PC-9 (cell line): ENCODE measurements around the gene TMTC2. TPM values are rescaled to one million over a fixed set of nuclear protein-coding genes. Genes with fewer than 3 reads are reported as not detected.

Source experiments
- BruUV-seq: library from RNA; stranded (reverse); fragments of 400-500 nt; replicated peaks from 2 replicates; lab custom pipeline; 2021; lab: Mats Ljungman, UMichigan
- CTCF ChIA-PET: fragments of 300-600 bp; sonication (Branson Sonifier 250); formaldehyde crosslinking; loops from one replicate; lab custom pipeline; 2022; ENCODE audit warnings: antibody characterized with exemption; lab: Charles Lee
- POLR2A ChIA-PET: fragments of 300-600 bp; sonication (Branson Sonifier 250); formaldehyde crosslinking; loops from one replicate; lab custom pipeline; 2022; ENCODE audit warnings: antibody characterized with exemption; ENCODE audit not compliant: unreplicated experiment; lab: Charles Lee
- DNase-seq, 2 experiments: peaks; one replicate each; pipeline versions ENCODE4 v3.0.0 to v3.0.0-alpha.2; 2015 to 2022; ENCODE audit warnings: mixed read lengths in 1 of 2
- H2AFZ ChIP-seq: fragments of 200-600 bp; sonication (generic); 2 replicates; pipeline ENCODE4 v1.8.1; 2017; ENCODE audit warnings: antibody characterized with exemption
- H3F3A ChIP-seq: fragments of 200-600 bp; sonication (generic); 2 replicates; pipeline ENCODE4 v1.8.1; 2017; ENCODE audit warnings: antibody characterized with exemption, mild to moderate bottlenecking, low read depth; ENCODE audit not compliant: insufficient read depth
- H3K27ac ChIP-seq: fragments of 200-600 bp; sonication (generic); 2 replicates; pipeline ENCODE4 v1.6.1; 2016; ENCODE audit warnings: mixed run types
- H3K27me3 ChIP-seq: fragments of 200-600 bp; sonication (generic); 2 replicates; pipeline ENCODE4 v1.6.1; 2016; ENCODE audit warnings: low read depth, mixed run types; ENCODE audit not compliant: insufficient read depth
- H3K36me3 ChIP-seq: fragments of 200-600 bp; sonication (generic); 2 replicates; pipeline ENCODE4 v1.6.1; 2016; ENCODE audit warnings: low read depth, mixed run types
- H3K4me1 ChIP-seq: fragments of 200-600 bp; sonication (generic); replicated peaks from 2 replicates; pipeline ENCODE4 v1.6.1; 2016; ENCODE audit warnings: mixed run types; ENCODE audit not compliant: insufficient read depth
- H3K4me2 ChIP-seq: fragments of 200-600 bp; sonication (generic); 2 replicates; pipeline ENCODE4 v1.6.1; 2017; ENCODE audit warnings: mixed run types
- H3K4me3 ChIP-seq: fragments of 200-600 bp; sonication (generic); 2 replicates; pipeline ENCODE4 v1.6.1; 2016; ENCODE audit warnings: mixed run types
- H3K79me2 ChIP-seq: fragments of 200-600 bp; sonication (generic); 2 replicates; pipeline ENCODE4 v1.6.1; 2017; ENCODE audit warnings: low read depth, mixed run types
- H3K9me2 ChIP-seq: fragments of 200-600 bp; sonication (generic); 2 replicates; pipeline ENCODE4 v1.8.1; 2017; ENCODE audit warnings: mild to moderate bottlenecking; ENCODE audit not compliant: insufficient read depth
- H3K9me3 ChIP-seq: fragments of 200-600 bp; sonication (generic); 2 replicates; pipeline ENCODE4 v1.8.1; 2016; ENCODE audit warnings: low read depth; ENCODE audit not compliant: insufficient read depth
- H4K20me1 ChIP-seq: fragments of 200-600 bp; sonication (generic); 2 replicates; pipeline ENCODE4 v1.8.1; 2017; ENCODE audit not compliant: insufficient read depth
- CTCF ChIP-seq: fragments of 200-600 bp; sonication (generic); conservative IDR thresholded peaks from 2 replicates; pipeline ENCODE4 v1.6.1; 2017; ENCODE audit warnings: mixed run types, antibody characterized with exemption, mild to moderate bottlenecking, moderate library complexity
- EZH2 ChIP-seq: fragments of 200-600 bp; sonication (generic); IDR thresholded peaks from 2 replicates; pipeline ENCODE4 v1.8.0; 2017; ENCODE audit warnings: antibody characterized with exemption, low read depth
- intact Hi-C: fragments of 100-400 bp; cut with micrococcal nuclease; formaldehyde crosslinking; loops from one replicate; pipeline ENCODE4 v1.10.0; 2022; ENCODE audit not compliant: unreplicated experiment
- total RNA-seq: library from RNA; stranded (reverse); gene quantifications from 2 replicates; pipeline ENCODE4 v1.2.3, GENCODE V29; 2021

Gene TMTC2
- total RNA-seq, 1 experiment from 2014 or later = 8.6 TPM

- no peak overlapping the region for H3K4me3 ChIP-seq
- intact Hi-C loops = no loop called here
- no peaks in the 10 kb centered on the region for H3K9me3 ChIP-seq
- DNase-seq = no peak
- no TSS peak for BruUV-seq
- TF ChIP-seq CTCF (no peak), EZH2 (no peak)
- POLR2A ChIA-PET = no interaction called here
- H3K27ac ChIP-seq = no peak overlapping the region
- H3K9me2 ChIP-seq = no peaks in the 10 kb centered on the region
- H3F3A ChIP-seq = no peaks in the 10 kb centered on the region
- no peaks in the 10 kb centered on the region for H3K36me3 ChIP-seq
- no peak overlapping the region for H2AFZ ChIP-seq
- H3K27me3 ChIP-seq = no peaks in the 10 kb centered on the region
- no peaks in the 10 kb centered on the region for H3K79me2 ChIP-seq
- no peak overlapping the region for H3K4me2 ChIP-seq
- H3K4me1 ChIP-seq = no peaks in the 10 kb centered on the region
- H4K20me1 ChIP-seq = no peaks in the 10 kb centered on the region
- CTCF ChIA-PET = no interaction called here
Observed at GRCh38 chr12:82959821-82960220, 273.1 kb downstream of the TMTC2 start.

- H4K20me1 ChIP-seq = no peaks in the 10 kb centered on the region
- no peaks in the 10 kb centered on the region for H3F3A ChIP-seq
- no TSS peak for BruUV-seq
- H3K27ac ChIP-seq = no peak overlapping the region
- H3K9me3 ChIP-seq = no peaks in the 10 kb centered on the region
- CTCF ChIA-PET = no interaction called here
- intact Hi-C loops = no loop called here
- H3K4me3 ChIP-seq = no peak overlapping the region
- DNase-seq = no peak
- H3K79me2 ChIP-seq = no peaks in the 10 kb centered on the region
- H2AFZ ChIP-seq = no peak overlapping the region
- H3K4me2 ChIP-seq = no peak overlapping the region
- H3K9me2 ChIP-seq = no peaks in the 10 kb centered on the region
- H3K36me3 ChIP-seq = no peaks in the 10 kb centered on the region
- H3K27me3 ChIP-seq = no peaks in the 10 kb centered on the region
- POLR2A ChIA-PET = no interaction called here
- TF ChIP-seq CTCF (no peak), EZH2 (no peak)
- no peaks in the 10 kb centered on the region for H3K4me1 ChIP-seq
Observed at GRCh38 chr12:82961835-82962234, 275.1 kb downstream of the TMTC2 start.

GRCh38 chr12:82963956-82964355, 277.2 kb downstream of the TMTC2 start:
- ChIA-PET CTCF (no interaction called here), POLR2A (interaction anchor here (0.7 kb wide), 1 partner anchor 8 kb away, joined by 9 read pairs; no protein-coding TSS in a partner anchor)
- no peak overlapping the region for H3K4me3 ChIP-seq
- H3K79me2 ChIP-seq = no peaks in the 10 kb centered on the region
- no peak for DNase-seq
- H3K27me3 ChIP-seq = no peaks in the 10 kb centered on the region
- H3K9me2 ChIP-seq = no peaks in the 10 kb centered on the region
- BruUV-seq = no TSS peak
- intact Hi-C loops = no loop called here
- H3K36me3 ChIP-seq = no peaks in the 10 kb centered on the region
- no peak overlapping the region for H3K4me2 ChIP-seq
- no peak overlapping the region for H2AFZ ChIP-seq
- TF ChIP-seq EZH2 = no peak
- no peak for TF ChIP-seq CTCF
- no peaks in the 10 kb centered on the region for H3K9me3 ChIP-seq
- H3K27ac ChIP-seq = no peak overlapping the region
- H4K20me1 ChIP-seq = no peaks in the 10 kb centered on the region
- no peaks in the 10 kb centered on the region for H3F3A ChIP-seq
- no peaks in the 10 kb centered on the region for H3K4me1 ChIP-seq
